Measurements from ENCODE around the gene CCDC12. TPM values are rescaled to one million over a fixed set of nuclear protein-coding genes. Genes with fewer than 3 reads are reported as not detected.

CCDC12 gene
- total and polyA plus RNA-seq, 2 of the 13 experiments (the other 11 are each of a cell fraction or from before 2014, with no cell fraction given), result 30.1 to 49.5 TPM

DNA sequence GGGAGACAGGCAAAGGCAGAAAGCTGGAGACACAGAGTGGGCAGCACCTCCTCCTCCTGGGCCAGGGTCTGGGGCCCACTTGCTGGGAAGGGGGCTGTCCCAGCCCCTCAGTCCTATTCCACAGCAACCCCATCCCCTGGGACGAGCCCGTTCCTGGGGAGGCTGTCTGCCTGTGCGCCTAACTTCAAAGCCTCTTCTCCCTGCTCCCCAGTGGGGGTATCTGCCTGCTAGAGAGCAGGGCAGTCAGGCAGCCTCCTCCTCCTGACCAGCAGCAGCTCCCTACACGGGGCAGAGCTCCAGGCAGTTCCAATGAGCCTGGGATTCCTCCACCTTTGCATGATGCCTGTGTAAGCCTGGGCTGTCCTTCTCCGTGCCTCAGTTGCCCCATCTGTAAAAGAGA, 92.1 kb downstream of the CCDC12 start:
- Histone ChIP-seq H2AFZ (ENCODE audit: low read length) (no peak overlapping the region), H4K20me1 (ENCODE audit: insufficient read depth, low read length) (peaks cover 6% of the 10 kb centered on the region; the same call in 1 of the 2 replicates), H3K4me2 (ENCODE audit: low read depth, low read length) (no peak overlapping the region), H3K9me3 (ENCODE audit: low read length) (no peaks in the 10 kb centered on the region), H3K27me3 (ENCODE audit: control insufficient read depth in 1 of 2, insufficient read depth in 2 of 2, low read length in 2 of 2) (peaks cover 22 to 78% of the 10 kb centered on the region in 2 experiments), H3K9ac (ENCODE audit: insufficient read depth, low read depth, low read length) (no peak overlapping the region), H3K79me2 (ENCODE audit: insufficient read depth, low read length) (no peaks in the 10 kb centered on the region), H3K27ac (ENCODE audit: extremely low read length, insufficient read depth, low read length) (no peak overlapping the region), H3K36me3 (replicated peaks in 1 of 2; ENCODE audit: control insufficient read depth in 1 of 2, insufficient read depth in 2 of 2, low read length in 2 of 2) (no peaks in the 10 kb centered on the region), H3K4me3 (replicated peaks in 1 of 3; ENCODE audit: insufficient read depth in 1 of 3, low read depth in 2 of 3, low read length in 3 of 3) (no peak overlapping the region), H3K4me1 (ENCODE audit: insufficient read depth, low read length) (peaks cover 9% of the 10 kb centered on the region)
- WGBS (ENCODE audit: low lambda C conversion rate), result no CpG with 5 or more reads among the region's 5 CpGs
- in situ Hi-C loops (cut with HindIII; ENCODE audit: extremely low pct_ligation_motif_present, low pct_unique_long_range_greater_than_20kb) (no loop called here), intact Hi-C loops (cut with micrococcal nuclease; ENCODE audit: unreplicated experiment) (no loop called here)
- BruUV-seq (replicated peaks), result no TSS peak
- ATAC-seq (peak; percentile 11; the same call in 1 of the 3 replicates), FAIRE-seq (no peak), DNase-seq (ENCODE audit: low spot score) (no peak)
- TF ChIP-seq, protein P1, sequence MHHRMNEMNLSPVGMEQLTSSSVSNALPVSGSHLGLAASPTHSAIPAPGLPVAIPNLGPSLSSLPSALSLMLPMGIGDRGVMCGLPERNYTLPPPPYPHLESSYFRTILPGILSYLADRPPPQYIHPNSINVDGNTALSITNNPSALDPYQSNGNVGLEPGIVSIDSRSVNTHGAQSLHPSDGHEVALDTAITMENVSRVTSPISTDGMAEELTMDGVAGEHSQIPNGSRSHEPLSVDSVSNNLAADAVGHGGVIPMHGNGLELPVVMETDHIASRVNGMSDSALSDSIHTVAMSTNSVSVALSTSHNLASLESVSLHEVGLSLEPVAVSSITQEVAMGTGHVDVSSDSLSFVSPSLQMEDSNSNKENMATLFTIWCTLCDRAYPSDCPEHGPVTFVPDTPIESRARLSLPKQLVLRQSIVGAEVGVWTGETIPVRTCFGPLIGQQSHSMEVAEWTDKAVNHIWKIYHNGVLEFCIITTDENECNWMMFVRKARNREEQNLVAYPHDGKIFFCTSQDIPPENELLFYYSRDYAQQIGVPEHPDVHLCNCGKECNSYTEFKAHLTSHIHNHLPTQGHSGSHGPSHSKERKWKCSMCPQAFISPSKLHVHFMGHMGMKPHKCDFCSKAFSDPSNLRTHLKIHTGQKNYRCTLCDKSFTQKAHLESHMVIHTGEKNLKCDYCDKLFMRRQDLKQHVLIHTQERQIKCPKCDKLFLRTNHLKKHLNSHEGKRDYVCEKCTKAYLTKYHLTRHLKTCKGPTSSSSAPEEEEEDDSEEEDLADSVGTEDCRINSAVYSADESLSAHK (CRISPR knock-in tag; IDR thresholded peaks at IDR 0.05; ENCODE audit: borderline replicate concordance), result no peak
- TF ChIP-seq ZFP62 (CRISPR knock-in tag; IDR thresholded peaks at IDR 0.05) (no peak), GATAD2A (CRISPR knock-in tag; IDR thresholded peaks at IDR 0.05) (no peak), HNRNPH1 (optimal IDR thresholded peaks at IDR 0.05; ENCODE audit: low read depth, low read length) (no peak), ZNF496 (CRISPR knock-in tag; IDR thresholded peaks at IDR 0.05; ENCODE audit: insufficient replicate concordance) (no peak), SMAD1 (CRISPR knock-in tag; IDR thresholded peaks at IDR 0.05; ENCODE audit: borderline replicate concordance, low read depth) (no peak), SALL1 (CRISPR knock-in tag; IDR thresholded peaks at IDR 0.05) (no peak), ZNF75D (CRISPR knock-in tag; IDR thresholded peaks at IDR 0.05; ENCODE audit: borderline replicate concordance) (no peak), GFI1 (CRISPR knock-in tag; IDR thresholded peaks at IDR 0.05; ENCODE audit: borderline replicate concordance) (no peak), ZNF451 (CRISPR knock-in tag; IDR thresholded peaks at IDR 0.05) (no peak), MAFG (CRISPR knock-in tag; IDR thresholded peaks at IDR 0.05) (no peak), HNRNPLL (IDR thresholded peaks at IDR 0.05; ENCODE audit: low read depth, low read length, poor library complexity, severe bottlenecking) (no peak), ZNF549 (CRISPR knock-in tag; IDR thresholded peaks at IDR 0.05) (no peak), SYNCRIP (IDR thresholded peaks at IDR 0.05; ENCODE audit: insufficient read depth, low read depth, low read length) (no peak)
- TF ChIP-seq, protein P2, sequence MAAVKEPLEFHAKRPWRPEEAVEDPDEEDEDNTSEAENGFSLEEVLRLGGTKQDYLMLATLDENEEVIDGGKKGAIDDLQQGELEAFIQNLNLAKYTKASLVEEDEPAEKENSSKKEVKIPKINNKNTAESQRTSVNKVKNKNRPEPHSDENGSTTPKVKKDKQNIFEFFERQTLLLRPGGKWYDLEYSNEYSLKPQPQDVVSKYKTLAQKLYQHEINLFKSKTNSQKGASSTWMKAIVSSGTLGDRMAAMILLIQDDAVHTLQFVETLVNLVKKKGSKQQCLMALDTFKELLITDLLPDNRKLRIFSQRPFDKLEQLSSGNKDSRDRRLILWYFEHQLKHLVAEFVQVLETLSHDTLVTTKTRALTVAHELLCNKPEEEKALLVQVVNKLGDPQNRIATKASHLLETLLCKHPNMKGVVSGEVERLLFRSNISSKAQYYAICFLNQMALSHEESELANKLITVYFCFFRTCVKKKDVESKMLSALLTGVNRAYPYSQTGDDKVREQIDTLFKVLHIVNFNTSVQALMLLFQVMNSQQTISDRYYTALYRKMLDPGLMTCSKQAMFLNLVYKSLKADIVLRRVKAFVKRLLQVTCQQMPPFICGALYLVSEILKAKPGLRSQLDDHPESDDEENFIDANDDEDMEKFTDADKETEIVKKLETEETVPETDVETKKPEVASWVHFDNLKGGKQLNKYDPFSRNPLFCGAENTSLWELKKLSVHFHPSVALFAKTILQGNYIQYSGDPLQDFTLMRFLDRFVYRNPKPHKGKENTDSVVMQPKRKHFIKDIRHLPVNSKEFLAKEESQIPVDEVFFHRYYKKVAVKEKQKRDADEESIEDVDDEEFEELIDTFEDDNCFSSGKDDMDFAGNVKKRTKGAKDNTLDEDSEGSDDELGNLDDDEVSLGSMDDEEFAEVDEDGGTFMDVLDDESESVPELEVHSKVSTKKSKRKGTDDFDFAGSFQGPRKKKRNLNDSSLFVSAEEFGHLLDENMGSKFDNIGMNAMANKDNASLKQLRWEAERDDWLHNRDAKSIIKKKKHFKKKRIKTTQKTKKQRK (IDR thresholded peaks at IDR 0.05; ENCODE audit: low read length), result no peak
- TF ChIP-seq, protein P3, sequence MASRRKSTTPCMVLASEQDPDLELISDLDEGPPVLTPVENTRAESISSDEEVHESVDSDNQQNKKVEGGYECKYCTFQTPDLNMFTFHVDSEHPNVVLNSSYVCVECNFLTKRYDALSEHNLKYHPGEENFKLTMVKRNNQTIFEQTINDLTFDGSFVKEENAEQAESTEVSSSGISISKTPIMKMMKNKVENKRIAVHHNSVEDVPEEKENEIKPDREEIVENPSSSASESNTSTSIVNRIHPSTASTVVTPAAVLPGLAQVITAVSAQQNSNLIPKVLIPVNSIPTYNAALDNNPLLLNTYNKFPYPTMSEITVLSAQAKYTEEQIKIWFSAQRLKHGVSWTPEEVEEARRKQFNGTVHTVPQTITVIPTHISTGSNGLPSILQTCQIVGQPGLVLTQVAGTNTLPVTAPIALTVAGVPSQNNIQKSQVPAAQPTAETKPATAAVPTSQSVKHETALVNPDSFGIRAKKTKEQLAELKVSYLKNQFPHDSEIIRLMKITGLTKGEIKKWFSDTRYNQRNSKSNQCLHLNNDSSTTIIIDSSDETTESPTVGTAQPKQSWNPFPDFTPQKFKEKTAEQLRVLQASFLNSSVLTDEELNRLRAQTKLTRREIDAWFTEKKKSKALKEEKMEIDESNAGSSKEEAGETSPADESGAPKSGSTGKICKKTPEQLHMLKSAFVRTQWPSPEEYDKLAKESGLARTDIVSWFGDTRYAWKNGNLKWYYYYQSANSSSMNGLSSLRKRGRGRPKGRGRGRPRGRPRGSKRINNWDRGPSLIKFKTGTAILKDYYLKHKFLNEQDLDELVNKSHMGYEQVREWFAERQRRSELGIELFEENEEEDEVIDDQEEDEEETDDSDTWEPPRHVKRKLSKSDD (CRISPR knock-in tag; IDR thresholded peaks at IDR 0.05; ENCODE audit: low read depth), result no peak
- ChIA-PET POLR2A (no interaction called here), CTCF (ENCODE audit: low intra/inter-chr PET ratio, low total read pairs) (no interaction called here)
